HepG2 (cell line): ENCODE measurements around the gene FREM3. TPM values are rescaled to one million over a fixed set of nuclear protein-coding genes. Genes with fewer than 3 reads are reported as not detected.

Experiments used
- ATAC-seq: fragments of 200-7000 bp; cut with Tn5 transposase; 3 replicates; pipeline ENCODE4 v1.9.1; 2020; ENCODE audit warnings: mild to moderate bottlenecking, moderate library complexity
- BruUV-seq: library from RNA; stranded (reverse); fragments of 400-500 nt; replicated peaks from 2 replicates; lab custom pipeline; 2021; lab: Mats Ljungman, UMichigan
- CTCF ChIA-PET: fragments of 300-600 bp; formaldehyde crosslinking; extraction: SDS; loops from one replicate; lab custom pipeline; 2021; ENCODE audit warnings: low total read pairs, inconsistent platforms, low intra/inter-chr PET ratio; lab: Yijun Ruan, JAX
- POLR2A ChIA-PET: fragments of 350-600 bp; sonication (Branson Sonifier 250); formaldehyde crosslinking; loops from one replicate; lab custom pipeline; 2020; ENCODE audit warnings: antibody characterized with exemption, inconsistent platforms; lab: Yijun Ruan, JAX
- DNase-seq: peaks from one replicate; pipeline ENCODE4 v3.0.0-alpha.2; 2015; ENCODE audit warnings: low spot score
- FAIRE-seq: peaks from 3 replicates; lab custom pipeline; 2011; peaks lifted over from hg19 to GRCh38; lab: Jason Lieb, UNC
- H2AFZ ChIP-seq: one replicate; pipeline ENCODE4 v1.6.1; 2011; ENCODE audit warnings: low read length, inconsistent platforms
- H3K27ac ChIP-seq: fragments of 300-600 bp; 3 replicates; pipeline ENCODE4 v1.8.0; 2011; ENCODE audit warnings: mixed run types, mild to moderate bottlenecking, mixed read lengths, low read length, inconsistent platforms; ENCODE audit not compliant: insufficient read depth; ENCODE audit errors: extremely low read length
- H3K27me3 ChIP-seq, 2 experiments: fragments of 200-600 bp in 1 of 2; 2 replicates in 1 of 2; 3 replicates in 1 of 2; pipeline versions ENCODE4 v1.6.0 to v1.8.0; 2011; ENCODE audit warnings: low read length in 2 of 2, mild to moderate bottlenecking in 2 of 2, moderate library complexity in 2 of 2, inconsistent platforms in 1 of 2; ENCODE audit not compliant: insufficient read depth in 2 of 2, control insufficient read depth in 1 of 2
- H3K36me3 ChIP-seq, 2 experiments: fragments of 200-600 bp in 1 of 2; replicated peaks in 1 of 2; 2 replicates in 1 of 2; 3 replicates in 1 of 2; pipeline versions ENCODE4 v1.5.1 to v1.8.0; 2011; ENCODE audit warnings: low read length in 2 of 2, inconsistent platforms in 1 of 2; ENCODE audit not compliant: insufficient read depth in 2 of 2, control insufficient read depth in 1 of 2
- H3K4me1 ChIP-seq: 2 replicates; pipeline ENCODE4 v1.5.1; 2012; ENCODE audit warnings: low read length, inconsistent platforms; ENCODE audit not compliant: insufficient read depth
- H3K4me2 ChIP-seq: 2 replicates; pipeline ENCODE4 v1.6.0; 2011; ENCODE audit warnings: low read depth, low read length, inconsistent platforms
- H3K4me3 ChIP-seq, 3 experiments: fragments of 200-600 bp in 1 of 3; sonication (generic), shearing (Covaris generic) in 1 of 3; replicated peaks in 1 of 3; 2 replicates each; pipeline ENCODE4 v1.5.1; 2011 to 2016; ENCODE audit warnings: low read length in 3 of 3, inconsistent platforms in 2 of 3, low read depth in 2 of 3, mild to moderate bottlenecking in 2 of 3, control low read depth in 1 of 3, mixed read lengths in 1 of 3; ENCODE audit not compliant: insufficient read depth in 1 of 3
- H3K79me2 ChIP-seq: one replicate; pipeline ENCODE4 v1.6.1; 2011; ENCODE audit warnings: low read length, inconsistent platforms; ENCODE audit not compliant: insufficient read depth
- H3K9ac ChIP-seq: 2 replicates; pipeline ENCODE4 v1.6.0; 2011; ENCODE audit warnings: mild to moderate bottlenecking, low read depth, low read length, inconsistent platforms; ENCODE audit not compliant: insufficient read depth
- H3K9me3 ChIP-seq: 2 replicates; pipeline ENCODE4 v1.5.1; 2012; ENCODE audit warnings: mild to moderate bottlenecking, low read length
- H4K20me1 ChIP-seq: 2 replicates; pipeline ENCODE4 v1.6.0; 2011; ENCODE audit warnings: inconsistent platforms, mild to moderate bottlenecking, low read length, moderate library complexity; ENCODE audit not compliant: insufficient read depth
- ADNP ChIP-seq: sonication (generic); formaldehyde crosslinking; IDR thresholded peaks from 2 replicates; pipeline ENCODE4 v1.4.0; 2020; ENCODE audit warnings: missing genetic modification reagents
- ERF ChIP-seq: IDR thresholded peaks from 2 replicates; pipeline ENCODE4 v1.6.1; 2018; ENCODE audit warnings: missing biosample characterization, missing genetic modification reagents
- FOXO1 ChIP-seq: sonication (generic); formaldehyde crosslinking; IDR thresholded peaks from 2 replicates; pipeline ENCODE4 v1.4.0; 2020; ENCODE audit warnings: missing genetic modification reagents
- NFE2L2 ChIP-seq: fragments of 150-350 bp; IDR thresholded peaks from 2 replicates; pipeline ENCODE4 v1.6.1; 2014; ENCODE audit warnings: low read length
- ONECUT2 ChIP-seq: sonication (generic); formaldehyde crosslinking; IDR thresholded peaks from 2 replicates; pipeline ENCODE4 v1.4.0; 2020; ENCODE audit warnings: missing genetic modification reagents
- PREB ChIP-seq: sonication (generic); formaldehyde crosslinking; IDR thresholded peaks from 2 replicates; pipeline ENCODE4 v1.4.0; 2020; ENCODE audit warnings: missing genetic modification reagents
- REPIN1 ChIP-seq: sonication (generic); formaldehyde crosslinking; IDR thresholded peaks from 2 replicates; pipeline ENCODE4 v1.8.0; 2022; ENCODE audit warnings: missing genetic modification reagents, low read depth, mild to moderate bottlenecking, borderline replicate concordance
- SPEN ChIP-seq: sonication (generic); formaldehyde crosslinking; IDR thresholded peaks from 2 replicates; pipeline ENCODE4 v1.5.1; 2020; ENCODE audit warnings: low read depth, mild to moderate bottlenecking, missing genetic modification reagents
- TP53 ChIP-seq: sonication (generic); formaldehyde crosslinking; conservative IDR thresholded peaks from 2 replicates; pipeline ENCODE4 v1.4.0; 2020; ENCODE audit warnings: missing genetic modification reagents
- ZNF253 ChIP-seq: sonication (generic); formaldehyde crosslinking; IDR thresholded peaks from 2 replicates; pipeline ENCODE4 v1.8.0; 2022; ENCODE audit warnings: mild to moderate bottlenecking, missing genetic modification reagents, borderline replicate concordance
- ZNF33B ChIP-seq: sonication (generic); formaldehyde crosslinking; IDR thresholded peaks from 2 replicates; pipeline ENCODE4 v1.5.1; 2020; ENCODE audit warnings: mild to moderate bottlenecking, missing genetic modification reagents
- ZNF558 ChIP-seq: sonication (generic); formaldehyde crosslinking; IDR thresholded peaks from 2 replicates; pipeline ENCODE4 v1.9.0; 2022; ENCODE audit warnings: mild to moderate bottlenecking, missing genetic modification reagents, borderline replicate concordance
- ZNF766 ChIP-seq: sonication (generic); formaldehyde crosslinking; IDR thresholded peaks from 2 replicates; pipeline ENCODE4 v1.5.0; 2020; ENCODE audit warnings: missing genetic modification reagents, borderline replicate concordance
- in situ Hi-C: cut with HindIII; loops from 2 replicates; pipeline ENCODE4 v1.10.0; 2017; ENCODE audit warnings: low pct_unique_long_range_greater_than_20kb; ENCODE audit not compliant: extremely low pct_ligation_motif_present
- intact Hi-C: fragments of 100-400 bp; cut with micrococcal nuclease; formaldehyde crosslinking; loops from one replicate; pipeline ENCODE4 v1.10.0; 2022; ENCODE audit not compliant: unreplicated experiment
- polyA plus RNA-seq, 8 experiments: library from polyadenylated mRNA; depleted of rRNA in 3 of 8; stranded (reverse) in 7 of 8; unstranded in 1 of 8; fragments of >200 nt; fragmentation: Illumina TruSeq in 4 of 8; extraction: Trizol in 4 of 8; gene quantifications; 2 replicates each; pipeline versions ENCODE4 v1.2.1 to v1.2.3, GENCODE V29; 2011 to 2016; ENCODE audit warnings: low read depth in 4 of 8, missing spikeins in 1 of 8, mixed read lengths in 1 of 8; ENCODE audit not compliant: insufficient read depth in 1 of 8
- total RNA-seq, 5 experiments: library from RNA; depleted of rRNA; stranded (reverse); fragments of >200 nt; fragmentation: Illumina TruSeq; extraction: Trizol; gene quantifications; 2 replicates each; pipeline ENCODE4 v1.2.3, GENCODE V29; 2016; ENCODE audit warnings: low read depth in 1 of 5

The FREM3 gene
- total and polyA plus RNA-seq, 2 of the 13 experiments (the other 11 are each of a cell fraction or from before 2014, with no cell fraction given), result not detected

GRCh38 chr4:143634763-143635162 is 65.7 kb downstream of the FREM3 start:
- Histone ChIP-seq H3K4me2 (no peak overlapping the region), H3K4me1 (no peaks in the 10 kb centered on the region), H3K4me3 (no peak overlapping the region), H3K36me3 (no peaks in the 10 kb centered on the region), H4K20me1 (no peaks in the 10 kb centered on the region), H3K27me3 (no peaks in the 10 kb centered on the region), H3K79me2 (no peaks in the 10 kb centered on the region), H3K9me3 (no peaks in the 10 kb centered on the region), H3K9ac (no peak overlapping the region), H3K27ac (no peak overlapping the region), H2AFZ (no peak overlapping the region)
- BruUV-seq, result no TSS peak
- ChIA-PET CTCF (no interaction called here), POLR2A (no interaction called here)
- intact Hi-C loops (no loop called here), in situ Hi-C loops (no loop called here)
- DNase-seq, result no peak
- TF ChIP-seq ONECUT2 (CRISPR knock-in tag) (no peak), ZNF766 (no peak), ERF (no peak), PREB (CRISPR knock-in tag) (no peak), FOXO1 (CRISPR knock-in tag) (no peak), REPIN1 (CRISPR knock-in tag) (no peak), NFE2L2 (no peak), ZNF33B (CRISPR knock-in tag) (no peak), ZNF253 (CRISPR knock-in tag) (no peak), SPEN (no peak), ZNF558 (no peak), ADNP (CRISPR knock-in tag) (no peak), TP53 (no peak)
- no peak for ATAC-seq
- FAIRE-seq, result no peak
